ENCODE results near the gene MAZ.
A peak's percentile ranks its signal among the peaks of the same experiment; 100 is the strongest.

The MAZ gene

DNA sequence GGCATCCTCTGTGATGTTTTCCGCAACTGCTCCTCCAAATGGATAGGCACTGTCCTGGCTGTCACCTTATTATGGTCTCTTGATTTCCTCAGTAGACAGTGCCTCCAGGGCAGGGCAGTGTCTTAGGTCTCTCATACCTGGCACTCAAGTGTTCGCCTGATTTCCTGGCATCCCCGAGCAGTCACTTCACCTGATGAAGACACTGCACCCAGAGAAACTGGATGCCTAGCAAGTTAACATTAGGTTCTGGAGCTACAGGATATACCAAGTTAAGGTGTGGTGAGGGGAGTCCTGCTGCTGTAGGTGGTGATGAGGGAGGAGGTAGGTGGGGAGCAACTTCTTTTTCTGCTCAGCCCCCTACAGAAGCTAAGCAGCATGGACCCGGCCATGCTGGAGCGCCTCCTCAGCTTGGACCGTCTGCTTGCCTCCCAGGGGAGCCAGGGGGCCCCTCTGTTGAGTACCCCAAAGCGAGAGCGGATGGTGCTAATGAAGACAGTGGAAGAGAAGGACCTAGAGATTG, 3.9 kb upstream of the MAZ start:
- TF ChIP-seq, protein P1, sequence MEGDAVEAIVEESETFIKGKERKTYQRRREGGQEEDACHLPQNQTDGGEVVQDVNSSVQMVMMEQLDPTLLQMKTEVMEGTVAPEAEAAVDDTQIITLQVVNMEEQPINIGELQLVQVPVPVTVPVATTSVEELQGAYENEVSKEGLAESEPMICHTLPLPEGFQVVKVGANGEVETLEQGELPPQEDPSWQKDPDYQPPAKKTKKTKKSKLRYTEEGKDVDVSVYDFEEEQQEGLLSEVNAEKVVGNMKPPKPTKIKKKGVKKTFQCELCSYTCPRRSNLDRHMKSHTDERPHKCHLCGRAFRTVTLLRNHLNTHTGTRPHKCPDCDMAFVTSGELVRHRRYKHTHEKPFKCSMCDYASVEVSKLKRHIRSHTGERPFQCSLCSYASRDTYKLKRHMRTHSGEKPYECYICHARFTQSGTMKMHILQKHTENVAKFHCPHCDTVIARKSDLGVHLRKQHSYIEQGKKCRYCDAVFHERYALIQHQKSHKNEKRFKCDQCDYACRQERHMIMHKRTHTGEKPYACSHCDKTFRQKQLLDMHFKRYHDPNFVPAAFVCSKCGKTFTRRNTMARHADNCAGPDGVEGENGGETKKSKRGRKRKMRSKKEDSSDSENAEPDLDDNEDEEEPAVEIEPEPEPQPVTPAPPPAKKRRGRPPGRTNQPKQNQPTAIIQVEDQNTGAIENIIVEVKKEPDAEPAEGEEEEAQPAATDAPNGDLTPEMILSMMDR (conservative IDR thresholded peaks at IDR 0.05; ENCODE audit: low read depth, low read length): no peak
- H3K4me3 ChIP-seq (ENCODE audit: low read length): no peak overlapping the region
- no peak for DNase-seq (ENCODE audit: low read depth)

DNA sequence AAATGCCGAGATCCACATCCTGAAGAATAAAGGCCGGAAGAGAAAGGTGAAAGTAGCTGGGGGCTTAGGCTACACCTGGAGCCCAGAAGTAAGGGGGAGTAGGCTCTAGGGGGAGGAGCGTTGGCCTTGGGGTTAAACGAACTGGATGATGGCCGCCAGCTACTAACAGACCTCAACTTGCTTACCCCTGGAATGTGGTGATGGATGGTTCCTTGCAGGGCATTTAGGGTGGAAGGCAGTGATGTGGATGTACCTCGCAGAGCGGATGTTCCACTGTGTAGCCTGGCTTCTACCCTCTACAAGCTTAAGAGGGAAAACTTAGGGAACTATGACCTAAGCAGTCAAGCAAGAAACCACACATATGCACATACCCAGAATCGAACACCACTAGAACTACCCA, 2.3 kb upstream of the MAZ start:
- TF ChIP-seq, protein P1 (conservative IDR thresholded peaks at IDR 0.05; ENCODE audit: low read depth, low read length): no peak
- no peak for DNase-seq (ENCODE audit: low read depth)
- no peak overlapping the region for H3K4me3 ChIP-seq (ENCODE audit: low read length)

DNA sequence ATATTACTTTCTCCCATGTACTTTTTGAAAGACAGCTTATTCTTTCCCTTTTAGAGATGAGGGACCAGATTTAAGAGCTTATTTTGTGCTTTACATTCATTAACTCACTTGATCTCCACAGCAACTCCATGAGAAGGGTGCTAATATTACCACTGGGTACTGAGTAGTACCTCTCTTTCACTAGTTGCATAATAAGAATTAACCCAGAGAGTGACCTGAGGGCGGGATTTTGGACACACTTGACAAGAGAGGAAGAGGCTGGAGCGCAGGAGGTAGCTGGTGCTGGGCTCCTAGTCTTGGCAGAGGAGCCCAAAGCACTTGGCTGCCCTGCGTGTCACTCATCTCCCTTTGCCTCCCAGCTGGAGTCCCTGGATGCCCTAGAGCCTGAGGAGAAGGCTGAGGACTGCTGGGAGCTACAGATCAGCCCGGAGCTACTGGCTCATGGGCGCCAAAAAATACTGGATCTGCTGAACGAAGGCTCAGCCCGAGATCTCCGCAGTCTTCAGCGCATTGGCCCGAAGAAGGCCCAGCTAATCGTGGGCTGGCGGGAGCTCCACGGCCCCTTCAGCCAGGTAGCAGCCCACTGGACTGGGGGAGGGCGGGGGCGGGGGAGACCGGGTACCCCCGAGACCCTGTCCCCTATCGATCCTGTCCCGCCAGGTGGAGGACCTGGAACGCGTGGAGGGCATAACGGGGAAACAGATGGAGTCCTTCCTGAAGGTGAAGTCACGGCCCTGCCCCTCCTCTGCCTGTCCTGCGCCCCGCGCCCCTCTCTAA, 1.7 kb upstream of the MAZ start:
- no peak for DNase-seq (ENCODE audit: low read depth)
- TF ChIP-seq, protein P1 (conservative IDR thresholded peaks at IDR 0.05; ENCODE audit: low read depth, low read length): no peak
- H3K4me3 ChIP-seq (ENCODE audit: low read length): peak overlapping the region; percentile 79

DNA sequence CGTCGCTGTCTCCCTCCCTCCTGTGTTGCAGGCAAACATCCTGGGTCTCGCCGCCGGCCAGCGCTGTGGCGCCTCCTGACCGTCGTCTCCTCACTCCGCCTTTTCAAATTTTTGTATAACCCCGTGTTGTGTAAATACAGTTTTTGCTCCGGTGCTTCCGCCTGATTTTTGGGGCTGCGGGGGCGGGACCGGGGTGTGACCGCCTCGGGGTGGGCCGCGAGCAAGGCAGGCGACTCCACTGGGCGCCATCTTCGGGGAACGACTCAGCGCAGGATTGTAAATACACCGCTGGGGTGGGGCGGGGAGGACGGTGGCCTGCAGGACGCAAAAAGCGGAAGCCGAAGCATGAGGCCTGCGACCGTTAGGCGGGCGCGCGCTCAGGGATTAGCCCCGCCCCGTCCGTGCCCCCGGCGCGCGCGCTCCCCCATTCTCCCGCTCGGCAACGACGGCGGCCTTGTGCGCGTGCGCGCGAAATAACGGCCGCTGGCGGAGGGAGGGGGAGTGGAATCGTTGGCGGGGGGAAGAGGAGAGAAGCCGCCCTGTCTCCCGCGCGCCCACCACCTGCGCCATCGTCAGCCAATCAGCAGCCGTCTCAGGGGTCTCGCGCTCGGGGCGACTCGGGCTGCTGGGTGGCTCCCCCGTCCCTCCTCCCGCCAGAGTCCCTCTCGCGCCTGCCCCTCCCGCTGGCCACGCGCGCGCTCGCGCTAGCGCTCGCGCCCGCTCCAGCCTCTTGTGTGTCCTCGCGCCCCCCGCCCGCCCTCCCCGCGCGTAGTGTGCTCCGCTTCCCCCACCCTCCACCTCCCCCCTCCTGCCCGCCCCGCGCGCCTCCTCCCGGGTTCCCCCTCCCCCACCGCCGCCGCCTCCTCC, 864 bp upstream of the MAZ start:
- TF ChIP-seq, protein P1 (conservative IDR thresholded peaks at IDR 0.05; ENCODE audit: low read depth, low read length): no peak
- peak overlapping the region; percentile 79 for H3K4me3 ChIP-seq (ENCODE audit: low read length)
- peak; percentile 90 for DNase-seq (ENCODE audit: low read depth)

DNA sequence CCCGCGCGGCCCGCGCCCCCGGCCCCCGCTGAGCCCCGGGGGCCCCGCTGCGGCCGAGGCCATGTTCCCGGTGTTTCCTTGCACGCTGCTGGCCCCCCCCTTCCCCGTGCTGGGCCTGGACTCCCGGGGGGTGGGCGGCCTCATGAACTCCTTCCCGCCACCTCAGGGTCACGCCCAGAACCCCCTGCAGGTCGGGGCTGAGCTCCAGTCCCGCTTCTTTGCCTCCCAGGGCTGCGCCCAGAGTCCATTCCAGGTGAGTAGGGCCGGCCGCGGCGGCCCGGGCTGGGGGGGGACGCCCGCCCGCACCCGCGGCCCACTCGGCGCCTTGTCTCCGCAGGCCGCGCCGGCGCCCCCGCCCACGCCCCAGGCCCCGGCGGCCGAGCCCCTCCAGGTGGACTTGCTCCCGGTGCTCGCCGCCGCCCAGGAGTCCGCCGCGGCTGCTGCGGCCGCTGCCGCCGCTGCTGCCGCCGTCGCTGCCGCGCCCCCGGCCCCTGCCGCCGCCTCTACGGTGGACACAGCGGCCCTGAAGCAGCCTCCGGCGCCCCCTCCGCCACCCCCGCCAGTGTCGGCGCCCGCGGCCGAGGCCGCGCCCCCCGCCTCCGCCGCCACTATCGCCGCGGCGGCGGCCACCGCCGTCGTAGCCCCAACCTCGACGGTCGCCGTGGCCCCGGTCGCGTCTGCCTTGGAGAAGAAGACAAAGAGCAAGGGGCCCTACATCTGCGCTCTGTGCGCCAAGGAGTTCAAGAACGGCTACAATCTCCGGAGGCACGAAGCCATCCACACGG, 504 bp downstream of the MAZ start:
- peak overlapping the region; percentile 64 for H3K4me3 ChIP-seq (ENCODE audit: low read length)
- TF ChIP-seq, protein P1 (conservative IDR thresholded peaks at IDR 0.05; ENCODE audit: low read depth, low read length): no peak
- DNase-seq (ENCODE audit: low read depth): no peak

DNA sequence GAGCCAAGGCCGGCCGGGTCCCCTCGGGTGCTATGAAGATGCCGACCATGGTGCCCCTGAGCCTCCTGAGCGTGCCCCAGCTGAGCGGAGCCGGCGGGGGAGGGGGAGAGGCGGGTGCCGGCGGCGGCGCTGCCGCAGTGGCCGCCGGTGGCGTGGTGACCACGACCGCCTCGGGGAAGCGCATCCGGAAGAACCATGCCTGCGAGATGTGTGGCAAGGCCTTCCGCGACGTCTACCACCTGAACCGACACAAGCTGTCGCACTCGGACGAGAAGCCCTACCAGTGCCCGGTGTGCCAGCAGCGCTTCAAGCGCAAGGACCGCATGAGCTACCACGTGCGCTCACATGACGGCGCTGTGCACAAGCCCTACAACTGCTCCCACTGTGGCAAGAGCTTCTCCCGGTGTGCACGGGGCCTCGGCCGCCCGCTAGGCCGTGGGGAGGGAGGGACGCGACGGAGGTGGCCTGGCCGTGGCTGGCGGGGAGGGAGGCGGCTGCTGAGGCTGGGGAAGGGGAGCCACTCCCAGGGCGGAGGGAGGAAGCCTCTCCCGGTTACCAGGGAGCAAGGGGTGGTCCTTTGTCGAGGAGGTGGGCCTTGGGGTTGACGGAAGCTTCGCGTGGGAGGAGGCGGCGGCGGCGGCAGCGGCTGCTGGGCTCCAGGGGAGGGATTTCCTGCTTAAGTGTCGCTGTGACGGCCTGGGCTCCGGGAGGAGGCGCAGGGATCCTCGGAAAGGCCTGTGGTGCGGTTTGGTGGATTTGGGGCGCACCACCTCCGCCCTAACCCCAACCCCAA, 1.3 kb downstream of the MAZ start:
- DNase-seq (ENCODE audit: low read depth): peak; percentile 84
- H3K4me3 ChIP-seq (ENCODE audit: low read length): peak overlapping the region; percentile 64
- TF ChIP-seq, protein P1 (conservative IDR thresholded peaks at IDR 0.05; ENCODE audit: low read depth, low read length): peak; percentile 35

All from retinal pigment epithelial cell (primary cell).